HG02884 (cell line): ENCODE data around the gene TMEM91.

Source experiments
- ATAC-seq: cut with Tn5 transposase; IDR thresholded peaks from one replicate; pipeline ENCODE4 v1.9.1; 2021; ENCODE audit warnings: mild to moderate bottlenecking, moderate library complexity; ENCODE audit not compliant: unreplicated experiment

The TMEM91 gene

GRCh38 chr19:41427647-41428480 lies 51.5 kb downstream of the TMEM91 start:
- no peak for ATAC-seq

- ATAC-seq, result no peak
Measured at GRCh38 chr19:41428481-41428859, 52.1 kb downstream of the TMEM91 start.

- ATAC-seq, result no peak
Measured at GRCh38 chr19:41430922-41431321, 54.6 kb downstream of the TMEM91 start.

- no peak for ATAC-seq
Measured at GRCh38 chr19:41431426-41432386, 55.4 kb downstream of the TMEM91 start.

- ATAC-seq, result no peak
Measured at GRCh38 chr19:41433171-41433570, 56.8 kb downstream of the TMEM91 start.
